ENCODE data around the gene CBL.

Gene CBL

GRCh38 chr11:119320776-119321524 lies 114.8 kb downstream of the CBL start (continued):
- TF ChIP-seq FEZF1 (tag by site-specific recombination; IDR thresholded peaks at IDR 0.05) = no peak
- no peak for TF ChIP-seq ZNF624 (tag by site-specific recombination; IDR thresholded peaks at IDR 0.05)
- no peak for TF ChIP-seq ZNF416 (tag by site-specific recombination; IDR thresholded peaks at IDR 0.05)
- no peak for TF ChIP-seq OVOL3 (tag by site-specific recombination; IDR thresholded peaks at IDR 0.05)
- peak; percentile 75 for TF ChIP-seq ZBTB26 (tag by site-specific recombination; optimal IDR thresholded peaks at IDR 0.05)
- TF ChIP-seq ZNF664 (tag by site-specific recombination; IDR thresholded peaks at IDR 0.05) = no peak
- TF ChIP-seq ZNF132 (tag by site-specific recombination; IDR thresholded peaks at IDR 0.05; ENCODE audit: borderline replicate concordance) = no peak
- no peak for TF ChIP-seq ATF2 (tag by site-specific recombination; IDR thresholded peaks at IDR 0.05; ENCODE audit: low read depth)
- TF ChIP-seq ZNF26 (tag by site-specific recombination; IDR thresholded peaks at IDR 0.05) = no peak
- TF ChIP-seq ZBTB17 (tag by site-specific recombination; IDR thresholded peaks at IDR 0.05) = no peak
- TF ChIP-seq ZNF211 (tag by site-specific recombination; IDR thresholded peaks at IDR 0.05; ENCODE audit: low read depth) = no peak
- no peak for TF ChIP-seq ZNF677 (tag by site-specific recombination; IDR thresholded peaks at IDR 0.05)
- no peak for TF ChIP-seq ZNF48 (tag by site-specific recombination; IDR thresholded peaks at IDR 0.05)
- TF ChIP-seq KLF1 (tag by site-specific recombination; IDR thresholded peaks at IDR 0.05) = no peak
- TF ChIP-seq IKZF3 (tag by site-specific recombination; IDR thresholded peaks at IDR 0.05) = no peak
- no peak for TF ChIP-seq ZNF138 (tag by site-specific recombination; IDR thresholded peaks at IDR 0.05; ENCODE audit: borderline replicate concordance)
- no peak for TF ChIP-seq MZF1 (tag by site-specific recombination; IDR thresholded peaks at IDR 0.05; ENCODE audit: borderline replicate concordance)
- no peak for TF ChIP-seq ZNF670 (tag by site-specific recombination; IDR thresholded peaks at IDR 0.05; ENCODE audit: low read depth)
- peak; percentile 88 for TF ChIP-seq ZNF692 (tag by site-specific recombination; IDR thresholded peaks at IDR 0.05)
- peak; percentile 57 for TF ChIP-seq ZBTB8A (tag by site-specific recombination; IDR thresholded peaks at IDR 0.05)
- no peak for TF ChIP-seq SCRT2 (tag by site-specific recombination; IDR thresholded peaks at IDR 0.05)
- TF ChIP-seq ZNF501 (tag by site-specific recombination; IDR thresholded peaks at IDR 0.05) = no peak
- peak; percentile 65 for TF ChIP-seq ZNF423 (tag by site-specific recombination; IDR thresholded peaks at IDR 0.05)
- TF ChIP-seq ZNF518A (tag by site-specific recombination; conservative IDR thresholded peaks at IDR 0.05; ENCODE audit: low read depth) = no peak
- no peak for TF ChIP-seq GLI2 (tag by site-specific recombination; IDR thresholded peaks at IDR 0.05; ENCODE audit: borderline replicate concordance, low read depth)
- TF ChIP-seq MEIS1 (CRISPR knock-in tag; IDR thresholded peaks at IDR 0.05; ENCODE audit: borderline replicate concordance) = no peak
- no peak for TF ChIP-seq GLI4 (tag by site-specific recombination; IDR thresholded peaks at IDR 0.05)
- no peak for TF ChIP-seq ZNF549 (tag by site-specific recombination; IDR thresholded peaks at IDR 0.05)
- no peak for TF ChIP-seq KLF7 (tag by site-specific recombination; IDR thresholded peaks at IDR 0.05; ENCODE audit: borderline replicate concordance)
- TF ChIP-seq ZFHX2 (tag by site-specific recombination; conservative IDR thresholded peaks at IDR 0.05) = peak; percentile 66; the same call in 1 of the 2 replicates
- 0 out of 2 replicates have a peak, but pooled peaks have one; percentile 19 for TF ChIP-seq GLIS2 (tag by site-specific recombination; IDR thresholded peaks at IDR 0.05)
